IPS-NIHi7 (cell line): Measurements from ENCODE around the gene ASCC1.
"Not testable (repeated sequence)": the region's sequence is repeated elsewhere in the genome, so short reads cannot be mapped to it uniquely, and the experiment has no call there.

ENCODE experiments used
- DNase-seq: peaks from one replicate; pipeline ENCODE4 v3.0.0; 2012; ENCODE audit warnings: mixed read lengths; ENCODE audit errors: extremely low spot score

The ASCC1 gene

GRCh38 chr10:72220637-72221036 is 4.6 kb upstream of the ASCC1 start:
- DNase-seq = no peak

DNA sequence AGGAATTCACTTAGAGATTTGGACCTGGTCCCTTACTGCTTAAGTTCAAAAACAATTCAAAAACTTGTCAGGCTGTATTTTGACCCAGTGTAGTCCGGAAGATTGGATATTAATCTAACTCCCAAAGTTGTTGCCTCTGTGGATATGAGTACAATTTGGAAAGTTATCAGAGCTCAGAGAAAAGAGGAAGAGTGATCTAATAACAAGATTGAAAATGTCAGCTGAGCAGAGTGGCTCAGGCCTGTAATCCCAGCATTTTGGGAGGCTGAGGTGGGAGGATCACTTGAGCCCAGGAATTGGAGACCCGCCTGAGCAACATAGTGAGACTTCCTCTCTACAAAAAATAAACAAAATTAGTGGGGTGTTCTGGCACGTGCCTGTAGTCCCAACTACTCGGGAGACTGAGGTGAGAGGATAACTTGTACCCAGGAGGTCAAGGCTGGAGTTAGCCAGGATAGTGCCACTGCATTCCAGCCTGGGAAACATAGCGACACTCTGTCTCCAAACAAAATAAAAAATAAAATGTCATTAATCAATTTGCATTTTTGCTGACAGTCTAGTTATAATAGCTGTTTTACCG is 3.2 kb upstream of the ASCC1 start:
- no peak for DNase-seq

- DNase-seq = no peak
Observed at GRCh38 chr10:72218726-72219125, 2.6 kb upstream of the ASCC1 start.

DNA sequence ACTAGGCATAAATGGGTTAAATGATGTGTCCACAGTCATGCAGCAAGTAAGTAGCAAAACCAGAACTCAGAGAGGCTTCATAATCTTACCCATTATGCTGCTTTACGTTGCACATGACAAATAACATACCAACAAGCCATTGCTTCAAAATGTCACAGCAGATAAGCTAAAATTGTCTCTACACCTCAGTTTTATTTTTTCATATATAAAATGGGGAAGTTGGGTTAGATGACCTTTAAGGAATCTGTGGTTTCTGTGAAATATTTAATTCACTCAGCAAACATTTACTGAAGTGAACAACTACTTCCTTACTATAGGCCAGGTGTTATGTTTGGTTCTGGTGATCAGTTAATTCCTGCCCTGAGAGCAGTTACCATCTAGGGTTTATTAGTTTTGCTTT is 2.2 kb upstream of the ASCC1 start:
- DNase-seq = no peak

- not testable (repeated sequence) for DNase-seq
Observed at GRCh38 chr10:72211832-72212231, 4.2 kb downstream of the ASCC1 start.

- DNase-seq = not testable (repeated sequence)
Observed at GRCh38 chr10:72211381-72211780, 4.7 kb downstream of the ASCC1 start.

GRCh38 chr10:72208526-72208925 is 7.5 kb downstream of the ASCC1 start:
- not testable (repeated sequence) for DNase-seq

- DNase-seq = no peak
Observed at GRCh38 chr10:72206511-72207229, 9.4 kb downstream of the ASCC1 start.

- no peak for DNase-seq
Observed at GRCh38 chr10:72204724-72205123, 11.4 kb downstream of the ASCC1 start.

- no peak for DNase-seq
Observed at GRCh38 chr10:72204296-72204695, 11.8 kb downstream of the ASCC1 start.

GRCh38 chr10:72201293-72201692 is 14.8 kb downstream of the ASCC1 start:
- DNase-seq = no peak

DNA sequence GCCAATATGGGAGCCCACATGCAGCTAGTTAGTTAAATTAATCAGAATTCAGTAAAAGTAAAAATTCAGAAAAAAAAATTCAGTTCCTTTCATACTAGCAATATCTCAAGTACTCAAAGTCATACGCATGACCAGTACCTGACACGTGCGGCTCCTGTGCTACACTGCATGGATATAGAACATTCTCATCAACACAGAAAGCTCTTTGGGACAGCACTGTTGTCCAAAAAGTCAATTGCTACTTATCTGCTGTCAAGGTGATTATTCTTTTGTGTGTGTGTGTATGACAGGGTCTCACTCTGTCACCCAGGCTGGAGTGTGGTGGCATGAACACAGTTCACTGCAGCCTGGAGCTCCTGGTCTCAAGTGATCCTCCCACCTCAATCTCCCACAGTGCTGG is 15.2 kb downstream of the ASCC1 start:
- no peak for DNase-seq

DNA sequence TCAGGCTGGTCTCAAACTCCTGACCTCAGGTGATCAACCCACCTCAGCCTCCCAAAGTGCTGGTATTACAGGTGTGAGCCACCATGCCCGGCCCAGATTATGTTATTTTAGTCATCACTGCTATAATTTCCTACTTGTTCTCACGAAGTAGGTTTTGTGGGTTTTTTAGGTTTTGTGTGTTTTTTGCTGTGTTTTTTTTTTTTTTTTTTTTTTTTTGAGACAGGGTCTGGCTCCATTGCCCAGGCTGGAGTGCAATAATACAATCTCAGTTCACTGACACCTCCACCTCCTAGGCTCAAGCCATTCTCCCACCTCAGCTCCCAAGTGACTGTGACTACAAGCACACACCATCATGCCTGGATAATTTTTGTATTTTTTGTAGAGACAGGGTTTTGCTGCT is 21.1 kb downstream of the ASCC1 start:
- no peak for DNase-seq

GRCh38 chr10:72186982-72187330 is 29.1 kb downstream of the ASCC1 start:
- DNase-seq = no peak

DNA sequence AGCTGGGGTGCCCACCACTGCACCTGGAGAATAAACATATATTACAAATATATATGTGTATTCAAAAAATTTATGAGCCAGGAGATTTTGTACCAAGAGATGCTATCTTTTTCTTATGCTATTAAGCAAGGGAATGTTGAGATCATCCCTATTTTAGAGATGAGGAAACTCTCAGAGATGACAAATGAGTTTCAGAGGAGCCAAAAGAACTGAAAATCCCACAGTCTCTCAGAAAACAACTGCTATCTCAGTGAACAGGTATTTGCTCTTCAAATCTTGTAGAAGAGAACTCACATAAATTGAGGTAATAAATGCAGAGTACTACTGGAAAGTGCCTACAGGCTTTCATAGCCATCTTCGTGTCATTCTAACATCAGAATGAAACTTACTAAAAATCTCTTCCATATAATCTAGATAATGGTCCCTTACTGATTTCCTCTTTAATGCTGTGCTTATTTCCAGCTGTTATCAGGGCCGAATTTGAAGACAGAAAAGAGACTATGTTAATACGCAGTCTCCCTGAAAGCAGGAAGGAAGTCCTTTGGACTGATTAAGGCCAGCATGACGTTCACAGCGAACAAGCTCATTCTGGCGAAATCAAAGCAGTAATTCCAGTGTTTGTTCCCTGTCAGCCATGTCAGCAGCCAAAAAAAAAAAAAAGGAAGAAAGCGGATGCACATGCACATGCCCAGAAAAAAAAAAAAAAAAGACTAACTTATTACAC is 29.7 kb downstream of the ASCC1 start:
- DNase-seq = no peak

- DNase-seq = no peak
Observed at GRCh38 chr10:72184156-72184555, 31.9 kb downstream of the ASCC1 start.

DNA sequence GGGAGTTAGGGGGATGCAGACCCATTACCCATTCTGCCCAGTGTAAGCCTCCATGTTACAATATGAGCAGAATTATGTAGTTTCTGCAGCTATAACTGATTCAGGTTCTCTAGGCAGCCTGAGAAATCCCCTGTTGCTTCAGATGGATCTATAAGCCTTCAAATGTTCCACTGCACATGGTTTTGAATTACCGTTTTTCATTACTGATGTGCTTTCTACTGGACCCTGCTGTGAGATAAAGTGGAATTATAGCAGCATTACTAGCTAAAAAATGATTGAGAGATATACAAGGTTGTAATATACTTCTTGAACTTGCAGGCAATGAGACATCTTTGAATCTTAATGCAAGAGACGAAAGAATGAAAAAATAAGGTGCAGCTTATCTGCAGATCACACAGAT is 38.6 kb downstream of the ASCC1 start:
- no peak for DNase-seq

GRCh38 chr10:72176701-72177100 is 39.4 kb downstream of the ASCC1 start:
- no peak for DNase-seq

DNA sequence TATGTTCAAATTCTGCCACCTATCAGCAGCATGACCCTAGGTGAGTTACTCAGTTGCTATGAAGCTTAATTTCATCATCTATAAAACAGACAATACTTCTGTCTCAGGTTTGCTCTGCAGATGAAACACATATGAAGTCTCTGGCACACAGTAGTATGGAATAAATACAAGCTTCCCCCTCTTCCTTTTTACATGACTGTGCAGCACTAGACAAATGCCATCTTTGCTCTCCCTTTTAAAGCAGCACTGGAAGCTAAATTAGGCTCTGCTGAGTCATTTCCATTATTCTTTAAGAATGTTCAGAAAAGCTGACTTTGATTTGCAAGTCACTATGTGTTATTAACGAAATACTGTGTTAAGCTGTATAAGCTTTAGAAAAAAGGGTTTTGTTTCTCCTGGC is 40.9 kb downstream of the ASCC1 start:
- no peak for DNase-seq

DNA sequence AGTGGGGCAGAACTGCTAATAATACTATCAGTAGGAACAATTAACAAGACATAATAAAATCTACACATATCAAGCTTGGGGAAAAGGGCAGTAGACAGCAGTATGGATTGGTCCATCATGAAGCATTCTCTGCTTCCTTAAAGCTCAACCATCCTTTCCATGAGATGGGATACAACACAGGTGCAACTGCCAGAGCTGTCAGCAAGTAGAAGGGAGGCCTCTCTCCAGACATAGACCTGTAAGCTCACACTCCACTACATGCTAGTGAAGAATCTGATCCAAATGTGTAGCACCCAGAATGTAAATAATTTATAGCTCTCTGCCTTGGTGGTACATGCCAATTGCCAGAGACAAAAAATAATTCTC is 41.8 kb downstream of the ASCC1 start:
- DNase-seq = no peak

DNA sequence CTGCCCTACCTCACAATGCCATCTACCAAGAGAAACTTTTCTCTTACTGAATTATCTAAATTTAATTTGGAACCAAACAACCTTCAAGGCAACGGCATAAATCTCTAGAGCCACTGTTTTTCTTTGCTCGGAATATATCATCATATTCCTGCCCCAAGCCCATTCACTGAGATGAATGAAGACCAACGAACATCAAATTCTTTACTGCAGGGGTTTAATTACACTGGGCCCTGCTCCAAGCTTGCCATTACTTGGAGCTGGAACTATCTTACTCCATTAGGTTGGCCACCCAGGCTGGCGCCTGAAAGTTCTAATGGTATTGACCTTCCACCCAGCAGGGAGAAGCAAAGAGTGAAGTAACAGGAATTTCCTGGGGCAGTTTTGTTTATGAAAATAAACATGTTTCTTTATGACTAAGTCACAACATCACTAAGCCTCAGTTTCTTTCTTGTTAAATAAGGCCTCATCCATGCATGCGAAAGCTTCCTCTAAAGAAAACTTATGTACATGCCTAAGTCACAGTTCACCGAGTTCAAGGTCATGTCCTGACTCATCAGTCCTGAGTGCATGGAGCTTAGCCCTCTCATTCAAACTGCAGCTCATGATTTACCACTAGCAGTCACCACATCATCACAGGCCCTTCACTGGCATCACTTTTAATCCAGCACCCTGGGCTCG is 42.3 kb downstream of the ASCC1 start:
- no peak for DNase-seq

DNA sequence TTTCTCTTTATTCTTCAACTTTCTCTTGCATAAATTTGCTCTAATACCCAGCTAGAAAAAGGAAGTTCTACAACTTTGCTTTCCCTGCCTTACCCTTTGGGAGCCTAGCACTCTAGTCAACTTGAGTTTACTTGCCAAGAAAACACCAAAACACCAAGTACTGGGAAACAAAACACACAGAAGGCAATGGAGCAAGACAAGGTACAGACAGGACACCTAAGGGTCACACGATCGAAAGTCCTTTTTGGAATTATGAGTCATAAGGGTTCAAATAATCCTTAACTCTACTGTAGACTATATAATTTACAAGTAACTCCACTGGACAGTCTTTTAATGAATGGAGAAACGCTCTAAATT is 42.8 kb downstream of the ASCC1 start:
- no peak for DNase-seq

- DNase-seq = peak; percentile 19
Observed at GRCh38 chr10:72171175-72171630, 44.9 kb downstream of the ASCC1 start.
